Activated CD4-positive, alpha-beta memory T cell treated with anti-CD3 and anti-CD28 coated beads, Interleukin-2, amount 10 ng/mL, durations not matched to agents 7 days and 5 days (primary cell): ENCODE data around the gene GULP1. TPM values are rescaled to one million over a fixed set of nuclear protein-coding genes. Genes with fewer than 3 reads are reported as not detected.
"Not testable (repeated sequence)": the region's sequence is repeated elsewhere in the genome, so short reads cannot be mapped to it uniquely, and the experiment has no call there.

ENCODE experiments used
- CTCF ChIA-PET: fragments of 350-600 bp; sonication (Branson Sonifier 250); formaldehyde crosslinking; loops from one replicate; lab custom pipeline; 2021; ENCODE audit warnings: antibody characterized with exemption, inconsistent platforms; lab: Charles Lee
- POLR2A ChIA-PET: fragments of 350-600 bp; sonication (Branson Sonifier 250); formaldehyde crosslinking; loops from one replicate; lab custom pipeline; 2021; ENCODE audit warnings: antibody characterized with exemption; lab: Charles Lee
- DNase-seq: peaks from one replicate; pipeline ENCODE4 v3.0.0-alpha.2; 2020
- H3K27ac Mint-ChIP-seq: one replicate; pipeline ENCODE4 v1.8.0; 2021; ENCODE audit warnings: mild to moderate bottlenecking, mixed read lengths
- H3K27me3 Mint-ChIP-seq: one replicate; pipeline ENCODE4 v1.8.0; 2021; ENCODE audit warnings: mixed read lengths
- H3K36me3 Mint-ChIP-seq: one replicate; pipeline ENCODE4 v1.8.0; 2021; ENCODE audit warnings: low read depth, mixed read lengths
- H3K4me1 Mint-ChIP-seq: one replicate; pipeline ENCODE4 v1.8.0; 2021; ENCODE audit warnings: mixed read lengths
- H3K4me3 Mint-ChIP-seq: one replicate; pipeline ENCODE4 v1.8.0; 2021; ENCODE audit warnings: mild to moderate bottlenecking, mixed read lengths
- H3K9me3 Mint-ChIP-seq: one replicate; pipeline ENCODE4 v1.8.0; 2021; ENCODE audit warnings: mixed read lengths
- total RNA-seq, 2 experiments: library from RNA; stranded (reverse); gene quantifications; one replicate each; pipeline ENCODE4 v1.2.3, GENCODE V29; 2021

The GULP1 gene
- total RNA-seq, 2 experiments from 2014 or later = not detected

- no peaks in the 10 kb centered on the region for H3K27me3 Mint-ChIP-seq
- no peaks in the 10 kb centered on the region for H3K36me3 Mint-ChIP-seq
- no peak for DNase-seq
- no peak overlapping the region for H3K4me3 Mint-ChIP-seq
- peaks cover 1% of the 10 kb centered on the region for H3K9me3 Mint-ChIP-seq
- ChIA-PET CTCF (no interaction called here), POLR2A (no interaction called here)
- no peaks in the 10 kb centered on the region for H3K4me1 Mint-ChIP-seq
- H3K27ac Mint-ChIP-seq = no peak overlapping the region
These were observed 149.2 kb downstream of the GULP1 start for GRCh38 chr2:188440849-188441248.

DNA sequence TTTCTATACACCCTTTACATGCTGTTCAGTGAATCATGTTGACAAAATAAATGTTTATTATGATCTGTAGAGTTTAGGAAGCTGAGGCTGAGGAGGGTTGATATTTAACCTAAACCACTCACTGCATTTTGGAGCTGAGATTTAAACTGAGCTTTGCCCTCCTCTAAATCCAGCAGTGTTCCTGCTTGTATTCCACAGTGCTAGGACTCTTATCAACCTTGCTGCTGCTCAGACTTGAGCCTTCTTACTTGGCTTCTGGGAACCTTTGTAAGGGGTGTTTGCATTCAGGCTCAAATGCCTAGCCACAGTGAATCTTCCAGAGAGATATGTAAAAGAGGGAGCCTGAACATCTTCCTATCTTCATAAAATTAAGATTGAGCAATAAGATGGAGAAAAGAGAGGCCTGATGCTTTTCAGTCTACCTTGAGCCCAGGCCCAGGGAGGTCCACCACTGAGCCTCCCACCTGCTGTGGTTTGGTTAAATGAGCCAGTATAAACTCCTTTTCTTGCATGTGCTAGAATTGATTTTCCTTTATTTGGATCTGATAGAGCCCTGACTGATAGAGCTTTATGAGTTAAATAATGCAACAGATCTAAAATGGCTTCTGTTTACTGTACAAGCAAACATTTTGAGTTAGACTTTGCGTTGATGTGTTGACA, 149.7 kb downstream of the GULP1 start:
- Mint-ChIP-seq H3K27ac (no peak overlapping the region), H3K4me1 (no peaks in the 10 kb centered on the region), H3K9me3 (peaks cover 1% of the 10 kb centered on the region), H3K4me3 (no peak overlapping the region), H3K36me3 (no peaks in the 10 kb centered on the region), H3K27me3 (no peaks in the 10 kb centered on the region)
- DNase-seq = no peak
- ChIA-PET POLR2A (no interaction called here), CTCF (no interaction called here)

- ChIA-PET CTCF (no interaction called here), POLR2A (no interaction called here)
- Mint-ChIP-seq H3K27ac (no peak overlapping the region), H3K4me1 (no peaks in the 10 kb centered on the region), H3K4me3 (no peak overlapping the region), H3K9me3 (peaks cover 1% of the 10 kb centered on the region), H3K36me3 (no peaks in the 10 kb centered on the region), H3K27me3 (no peaks in the 10 kb centered on the region)
- DNase-seq = no peak
These were observed 151.5 kb downstream of the GULP1 start for GRCh38 chr2:188443207-188443606.

GRCh38 chr2:188444106-188444835, 152.6 kb downstream of the GULP1 start:
- Mint-ChIP-seq H3K27ac (no peak overlapping the region), H3K36me3 (no peaks in the 10 kb centered on the region), H3K4me1 (no peaks in the 10 kb centered on the region), H3K9me3 (peaks cover 1% of the 10 kb centered on the region), H3K4me3 (no peak overlapping the region), H3K27me3 (no peaks in the 10 kb centered on the region)
- DNase-seq = no peak
- CTCF ChIA-PET = no interaction called here
- POLR2A ChIA-PET = no interaction called here

- H3K4me3 Mint-ChIP-seq = no peak overlapping the region
- H3K27ac Mint-ChIP-seq = no peak overlapping the region
- DNase-seq = no peak
- ChIA-PET POLR2A (no interaction called here), CTCF (no interaction called here)
- no peaks in the 10 kb centered on the region for H3K27me3 Mint-ChIP-seq
- no peaks in the 10 kb centered on the region for H3K9me3 Mint-ChIP-seq
- H3K36me3 Mint-ChIP-seq = no peaks in the 10 kb centered on the region
- H3K4me1 Mint-ChIP-seq = no peaks in the 10 kb centered on the region
These were observed 157.9 kb downstream of the GULP1 start for GRCh38 chr2:188449561-188449960.

- no peak for DNase-seq
- H3K27ac Mint-ChIP-seq = no peak overlapping the region
- H3K27me3 Mint-ChIP-seq = no peaks in the 10 kb centered on the region
- ChIA-PET POLR2A (no interaction called here), CTCF (no interaction called here)
- no peak overlapping the region for H3K4me3 Mint-ChIP-seq
- H3K4me1 Mint-ChIP-seq = no peaks in the 10 kb centered on the region
- no peaks in the 10 kb centered on the region for H3K36me3 Mint-ChIP-seq
- no peaks in the 10 kb centered on the region for H3K9me3 Mint-ChIP-seq
These were observed 158.3 kb downstream of the GULP1 start for GRCh38 chr2:188449971-188450370.

GRCh38 chr2:188450732-188451483, 159.2 kb downstream of the GULP1 start:
- H3K4me3 Mint-ChIP-seq = no peak overlapping the region
- H3K27ac Mint-ChIP-seq = no peak overlapping the region
- no peaks in the 10 kb centered on the region for H3K9me3 Mint-ChIP-seq
- H3K36me3 Mint-ChIP-seq = no peaks in the 10 kb centered on the region
- H3K4me1 Mint-ChIP-seq = no peaks in the 10 kb centered on the region
- no peak for DNase-seq
- no peaks in the 10 kb centered on the region for H3K27me3 Mint-ChIP-seq
- CTCF ChIA-PET = no interaction called here
- POLR2A ChIA-PET = no interaction called here

DNA sequence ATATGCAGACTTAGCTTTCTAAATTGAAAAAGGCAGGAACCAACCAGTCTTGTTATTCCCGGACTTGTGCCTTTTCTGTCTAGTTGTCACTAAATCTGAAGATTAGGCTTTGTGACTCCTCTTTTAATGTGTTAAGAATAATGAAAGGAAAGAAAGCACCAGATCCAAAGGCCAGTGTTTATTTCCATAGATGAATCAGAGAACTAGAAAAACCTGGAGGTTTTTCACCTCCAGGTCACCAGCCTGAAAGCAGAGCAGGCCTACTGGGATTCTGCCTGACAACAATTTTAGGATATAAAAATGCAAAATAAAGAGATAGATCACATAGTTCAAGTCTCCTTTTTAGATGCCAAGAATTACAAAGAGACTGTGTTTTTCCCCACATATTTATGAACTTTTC, 160.4 kb downstream of the GULP1 start:
- ChIA-PET CTCF (no interaction called here), POLR2A (no interaction called here)
- no peak overlapping the region for H3K4me3 Mint-ChIP-seq
- no peak overlapping the region for H3K27ac Mint-ChIP-seq
- no peaks in the 10 kb centered on the region for H3K9me3 Mint-ChIP-seq
- H3K4me1 Mint-ChIP-seq = no peaks in the 10 kb centered on the region
- H3K36me3 Mint-ChIP-seq = no peaks in the 10 kb centered on the region
- DNase-seq = no peak
- H3K27me3 Mint-ChIP-seq = no peaks in the 10 kb centered on the region

GRCh38 chr2:188456114-188456909, 164.6 kb downstream of the GULP1 start:
- H3K27ac Mint-ChIP-seq = no peak overlapping the region
- H3K27me3 Mint-ChIP-seq = no peaks in the 10 kb centered on the region
- POLR2A ChIA-PET = no interaction called here
- H3K36me3 Mint-ChIP-seq = no peaks in the 10 kb centered on the region
- H3K4me1 Mint-ChIP-seq = no peaks in the 10 kb centered on the region
- CTCF ChIA-PET = no interaction called here
- no peak overlapping the region for H3K4me3 Mint-ChIP-seq
- H3K9me3 Mint-ChIP-seq = no peaks in the 10 kb centered on the region
- no peak for DNase-seq

DNA sequence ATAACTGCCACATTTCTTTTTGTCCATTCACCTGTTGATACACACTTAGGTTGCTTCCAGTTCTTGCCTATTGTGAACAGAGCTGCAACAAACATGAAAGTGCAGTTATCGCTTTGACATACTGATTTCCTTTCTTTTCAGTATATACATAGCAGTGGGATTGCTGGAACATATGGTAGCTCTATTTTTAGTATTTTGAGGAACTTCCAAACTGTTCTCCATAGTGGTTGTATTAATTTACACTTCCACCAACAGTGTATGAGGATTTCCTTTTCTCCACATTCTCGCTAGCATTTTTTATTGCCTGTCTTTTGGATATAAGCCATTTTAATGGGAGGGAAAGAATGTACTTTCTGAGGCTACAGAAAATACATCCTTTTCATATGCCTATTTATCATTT, 167.4 kb downstream of the GULP1 start:
- POLR2A ChIA-PET = no interaction called here
- Mint-ChIP-seq H3K36me3 (no peaks in the 10 kb centered on the region), H3K27ac (no peak overlapping the region), H3K4me3 (no peak overlapping the region), H3K4me1 (no peaks in the 10 kb centered on the region), H3K27me3 (no peaks in the 10 kb centered on the region), H3K9me3 (no peaks in the 10 kb centered on the region)
- DNase-seq = no peak
- CTCF ChIA-PET = no interaction called here

GRCh38 chr2:188466078-188466477, 174.4 kb downstream of the GULP1 start:
- H3K9me3 Mint-ChIP-seq, DNase-seq, H3K27me3 Mint-ChIP-seq, H3K4me1 Mint-ChIP-seq, H3K4me3 Mint-ChIP-seq, POLR2A ChIA-PET, H3K36me3 Mint-ChIP-seq, CTCF ChIA-PET, H3K27ac Mint-ChIP-seq: not testable (repeated sequence)

- POLR2A ChIA-PET = no interaction called here
- no peak overlapping the region for H3K27ac Mint-ChIP-seq
- H3K4me3 Mint-ChIP-seq = no peak overlapping the region
- H3K36me3 Mint-ChIP-seq = no peaks in the 10 kb centered on the region
- no peaks in the 10 kb centered on the region for H3K27me3 Mint-ChIP-seq
- CTCF ChIA-PET = no interaction called here
- H3K9me3 Mint-ChIP-seq = no peaks in the 10 kb centered on the region
- no peak for DNase-seq
- no peaks in the 10 kb centered on the region for H3K4me1 Mint-ChIP-seq
These were observed 175.1 kb downstream of the GULP1 start for GRCh38 chr2:188466761-188467160.

GRCh38 chr2:188471166-188471565, 179.5 kb downstream of the GULP1 start:
- Mint-ChIP-seq H3K9me3 (no peaks in the 10 kb centered on the region), H3K4me1 (no peaks in the 10 kb centered on the region), H3K27ac (no peak overlapping the region), H3K36me3 (no peaks in the 10 kb centered on the region), H3K27me3 (no peaks in the 10 kb centered on the region), H3K4me3 (no peak overlapping the region)
- no peak for DNase-seq
- ChIA-PET CTCF (no interaction called here), POLR2A (no interaction called here)
